Activated CD4-positive, alpha-beta memory T cell treated with anti-CD3 and anti-CD28 coated beads for 36 hours (primary cell): ENCODE data around the gene DTX3. TPM values are rescaled to one million over a fixed set of nuclear protein-coding genes. Genes with fewer than 3 reads are reported as not detected.

ENCODE experiments used
- CTCF ChIA-PET: fragments of 350-600 bp; sonication (Branson Sonifier 250); formaldehyde crosslinking; loops from one replicate; lab custom pipeline; 2021; ENCODE audit warnings: antibody characterized with exemption, inconsistent platforms; lab: Charles Lee
- POLR2A ChIA-PET: fragments of 350-600 bp; sonication (Branson Sonifier 250); formaldehyde crosslinking; loops from one replicate; lab custom pipeline; 2021; ENCODE audit warnings: antibody characterized with exemption; lab: Charles Lee
- DNase-seq: peaks from one replicate; pipeline ENCODE4 v3.0.0-alpha.2; 2020
- H3K27ac Mint-ChIP-seq: one replicate; pipeline ENCODE4 v1.8.0; 2021; ENCODE audit warnings: mixed read lengths
- H3K27me3 Mint-ChIP-seq: one replicate; pipeline ENCODE4 v1.8.0; 2021; ENCODE audit warnings: mixed read lengths
- H3K36me3 Mint-ChIP-seq: one replicate; pipeline ENCODE4 v1.8.0; 2021; ENCODE audit warnings: mixed read lengths
- H3K4me1 Mint-ChIP-seq: one replicate; pipeline ENCODE4 v1.8.0; 2021; ENCODE audit warnings: low read depth, mixed read lengths
- H3K4me3 Mint-ChIP-seq: one replicate; pipeline ENCODE4 v1.8.0; 2021; ENCODE audit warnings: mild to moderate bottlenecking, mixed read lengths
- H3K9me3 Mint-ChIP-seq: one replicate; pipeline ENCODE4 v1.8.0; 2021; ENCODE audit warnings: mixed read lengths
- intact Hi-C: fragments of 100-400 bp; cut with micrococcal nuclease; formaldehyde crosslinking; loops from one replicate; pipeline ENCODE4 v1.15.1; 2023
- total RNA-seq, 2 experiments: library from RNA; stranded (reverse); gene quantifications; one replicate each; pipeline ENCODE4 v1.2.3, GENCODE V29; 2021

DTX3 gene
- total RNA-seq, 2 experiments from 2014 or later, result 15.4 to 15.8 TPM

DNA sequence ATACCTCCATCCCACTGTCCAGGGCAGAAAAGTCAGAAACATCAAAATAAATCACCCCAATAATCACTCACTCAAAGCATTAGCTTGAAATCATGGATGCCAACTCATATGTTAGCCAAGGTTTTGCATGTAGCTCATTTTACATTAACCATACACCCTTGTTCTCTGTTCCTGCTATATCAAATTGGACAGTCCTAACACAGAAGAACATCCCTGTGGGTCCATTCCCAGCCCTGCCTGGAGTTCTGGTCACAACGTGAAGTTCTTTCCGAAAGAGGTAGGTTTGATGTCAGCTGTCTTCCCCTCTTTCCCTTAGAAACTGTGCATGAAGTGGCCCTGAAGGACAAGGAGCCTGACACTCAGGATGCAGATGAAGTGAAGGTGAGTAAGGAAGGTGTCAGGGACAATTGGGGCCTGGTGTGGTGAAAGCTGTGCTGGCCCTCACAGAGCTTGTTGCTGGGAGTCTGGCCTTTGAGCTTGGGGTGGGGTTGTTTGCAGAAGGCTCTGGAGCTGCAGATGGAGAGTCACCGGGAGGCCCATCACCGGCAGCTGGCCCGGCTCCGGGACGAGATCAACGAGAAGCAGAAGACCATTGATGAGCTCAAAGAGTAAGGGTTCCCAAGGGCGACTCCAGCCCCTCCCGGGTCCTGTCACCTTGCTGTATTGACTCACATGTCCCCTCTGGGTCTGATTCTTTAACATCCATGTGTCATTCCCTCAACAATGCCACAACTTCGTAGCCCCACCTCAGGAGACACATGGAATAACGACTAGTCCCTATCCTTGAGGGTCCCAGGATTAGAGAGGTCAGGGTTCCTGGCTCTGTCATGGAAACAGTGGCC, 28.6 kb upstream of the DTX3 start:
- POLR2A ChIA-PET, result no interaction called here
- Mint-ChIP-seq H3K4me3 (no peak overlapping the region), H3K36me3 (no peaks in the 10 kb centered on the region), H3K27me3 (no peaks in the 10 kb centered on the region), H3K27ac (no peak overlapping the region), H3K9me3 (no peaks in the 10 kb centered on the region), H3K4me1 (no peaks in the 10 kb centered on the region)
- CTCF ChIA-PET, result interaction anchor here (0.8 to 2.0 kb wide), 6 partner anchors 7 to 117 kb away, joined by 3 to 10 read pairs (median 4); no protein-coding TSS in a partner anchor
- DNase-seq, result no peak
- intact Hi-C loops, result no loop called here

DNA sequence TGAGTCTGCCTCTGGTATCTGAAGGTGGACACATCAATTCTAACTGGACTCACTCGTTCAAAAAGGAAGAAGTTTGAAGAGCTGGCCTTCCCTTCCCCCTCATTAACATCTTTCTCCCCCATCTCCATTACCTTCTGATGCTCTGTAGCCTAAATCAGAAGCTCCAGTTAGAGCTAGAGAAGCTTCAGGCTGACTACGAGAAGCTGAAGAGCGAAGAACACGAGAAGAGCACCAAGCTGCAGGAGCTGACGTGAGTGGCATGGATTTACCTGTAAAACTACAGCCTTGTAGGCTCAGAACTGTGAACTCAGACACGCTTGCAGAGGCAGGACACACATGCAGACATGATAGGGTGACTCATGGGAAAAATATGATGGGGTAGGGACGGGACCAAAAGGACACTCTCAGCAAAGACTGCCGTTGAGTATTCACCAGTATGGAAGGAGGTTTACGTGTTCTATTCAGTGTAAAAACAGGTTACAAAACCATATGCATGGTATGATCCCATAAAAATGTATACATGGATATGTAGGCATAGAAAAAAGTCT, 27.9 kb upstream of the DTX3 start:
- POLR2A ChIA-PET, result no interaction called here
- no peak for DNase-seq
- H3K27me3 Mint-ChIP-seq, result no peaks in the 10 kb centered on the region
- no peak overlapping the region for H3K4me3 Mint-ChIP-seq
- intact Hi-C loops, result no loop called here
- CTCF ChIA-PET, result no interaction called here
- H3K9me3 Mint-ChIP-seq, result no peaks in the 10 kb centered on the region
- no peaks in the 10 kb centered on the region for H3K36me3 Mint-ChIP-seq
- no peak overlapping the region for H3K27ac Mint-ChIP-seq
- H3K4me1 Mint-ChIP-seq, result no peaks in the 10 kb centered on the region

DNA sequence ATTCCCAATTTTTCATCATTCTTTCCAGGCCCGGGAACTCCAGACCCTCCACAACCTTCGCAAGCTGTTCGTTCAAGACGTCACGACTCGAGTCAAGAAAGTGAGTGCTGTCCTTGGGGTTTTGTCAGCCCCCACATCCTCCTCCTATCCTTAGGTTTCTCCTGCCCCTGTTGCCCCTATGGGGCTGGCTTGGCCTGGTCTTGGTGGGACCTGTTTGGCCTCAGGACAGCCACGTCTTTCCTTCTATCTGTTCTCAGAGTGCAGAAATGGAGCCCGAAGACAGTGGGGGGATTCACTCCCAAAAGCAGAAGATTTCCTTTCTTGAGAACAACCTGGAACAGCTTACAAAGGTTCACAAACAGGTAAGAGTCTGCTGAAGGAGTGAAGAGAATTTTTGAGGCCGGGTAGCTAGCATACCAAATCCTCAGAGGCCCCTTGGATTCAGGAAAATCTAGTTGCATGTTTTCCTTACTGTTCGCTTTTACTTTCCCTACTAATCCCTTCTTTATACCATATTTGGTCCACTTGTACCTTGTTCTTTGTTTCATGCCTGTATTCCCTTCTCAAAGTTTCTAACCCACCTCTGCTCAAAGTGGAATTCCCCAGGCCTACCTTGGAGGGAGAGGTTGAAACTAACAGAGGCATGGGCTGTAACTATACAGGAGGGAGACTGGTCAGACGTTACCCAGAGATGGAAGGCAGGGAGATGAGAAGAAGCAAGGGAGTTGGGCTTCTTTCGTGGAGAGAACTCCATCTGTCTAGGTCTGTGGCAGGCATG, 26.5 kb upstream of the DTX3 start:
- Mint-ChIP-seq H3K4me1 (no peaks in the 10 kb centered on the region), H3K27ac (no peak overlapping the region), H3K36me3 (no peaks in the 10 kb centered on the region), H3K27me3 (no peaks in the 10 kb centered on the region), H3K4me3 (no peak overlapping the region), H3K9me3 (no peaks in the 10 kb centered on the region)
- ChIA-PET CTCF (no interaction called here), POLR2A (no interaction called here)
- DNase-seq, result no peak
- intact Hi-C loops, result no loop called here

DNA sequence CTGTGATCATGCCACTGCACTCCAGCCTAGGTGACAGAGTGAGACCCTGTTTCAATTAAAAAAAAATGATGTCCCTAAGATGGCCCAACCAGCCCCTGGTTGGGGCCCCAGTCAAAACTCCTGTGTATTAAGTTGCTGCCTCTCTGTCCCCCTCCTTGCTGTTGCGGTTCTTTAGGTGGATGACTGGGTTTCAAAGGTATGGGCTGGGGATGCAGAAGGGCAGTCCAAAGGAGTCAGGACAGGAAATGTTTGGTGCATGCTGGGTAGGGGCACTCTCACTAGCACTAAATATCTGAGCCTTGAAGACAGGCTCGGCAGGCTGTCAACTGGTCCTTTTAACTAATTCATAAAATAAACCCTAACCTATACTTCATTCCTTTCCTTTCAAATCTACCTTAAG, 25.6 kb upstream of the DTX3 start:
- no peak for DNase-seq
- Mint-ChIP-seq H3K27ac (no peak overlapping the region), H3K27me3 (peaks cover 2% of the 10 kb centered on the region), H3K4me1 (no peaks in the 10 kb centered on the region), H3K4me3 (no peak overlapping the region), H3K9me3 (no peaks in the 10 kb centered on the region), H3K36me3 (no peaks in the 10 kb centered on the region)
- intact Hi-C loops, result no loop called here
- POLR2A ChIA-PET, result no interaction called here
- CTCF ChIA-PET, result interaction anchor here (7.2 kb wide), 1 partner anchor 44 kb away, joined by 112 read pairs; no protein-coding TSS in a partner anchor

DNA sequence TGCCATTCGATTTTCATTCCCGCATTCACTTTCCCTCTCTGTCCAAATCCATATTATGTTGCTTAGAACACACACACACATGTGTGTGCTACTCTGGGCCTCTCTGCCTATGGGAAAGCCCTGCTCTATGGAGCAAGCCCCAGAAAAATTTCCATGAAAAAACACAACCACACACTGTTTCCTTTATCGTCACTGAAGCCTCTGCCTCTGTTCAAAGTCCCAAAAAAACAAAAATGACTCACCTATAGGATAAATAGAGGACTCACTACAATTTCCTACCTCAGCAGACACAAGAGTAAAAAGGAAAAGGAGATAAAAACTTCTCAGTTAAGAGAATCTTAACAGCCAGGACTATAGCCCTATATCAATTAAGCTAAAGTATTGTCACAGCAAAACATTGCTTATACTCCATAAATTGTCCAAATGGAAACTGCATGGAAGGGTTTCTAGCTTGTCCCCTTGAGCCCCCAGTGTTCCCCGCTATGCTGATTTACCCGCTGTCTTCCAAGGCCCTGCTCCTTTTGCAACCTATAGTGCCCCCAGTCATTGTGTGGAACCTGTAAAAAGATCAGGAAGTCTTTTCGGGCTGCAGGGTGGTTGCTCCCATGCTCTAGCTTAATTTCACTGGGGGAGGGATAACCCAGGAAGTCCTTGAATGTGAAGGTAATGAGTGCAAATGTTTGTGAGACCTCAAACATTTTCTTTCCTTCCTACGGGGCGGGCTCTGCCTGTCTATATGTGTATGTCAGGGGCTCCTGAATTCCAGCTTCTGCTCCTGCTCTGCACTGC, 24.8 kb upstream of the DTX3 start:
- DNase-seq, result no peak
- no peak overlapping the region for H3K27ac Mint-ChIP-seq
- no peak overlapping the region for H3K4me3 Mint-ChIP-seq
- H3K36me3 Mint-ChIP-seq, result no peaks in the 10 kb centered on the region
- peaks cover 2% of the 10 kb centered on the region for H3K27me3 Mint-ChIP-seq
- POLR2A ChIA-PET, result no interaction called here
- intact Hi-C loops, result loop anchor here (5.0 kb wide), 1 partner anchor 327 kb away; no protein-coding TSS in a partner anchor
- H3K4me1 Mint-ChIP-seq, result no peaks in the 10 kb centered on the region
- H3K9me3 Mint-ChIP-seq, result no peaks in the 10 kb centered on the region
- CTCF ChIA-PET, result interaction anchor here (1.3 to 7.2 kb wide), 4 partner anchors 8 to 81 kb away, joined by 3 to 112 read pairs (median 24); no protein-coding TSS in a partner anchor

DNA sequence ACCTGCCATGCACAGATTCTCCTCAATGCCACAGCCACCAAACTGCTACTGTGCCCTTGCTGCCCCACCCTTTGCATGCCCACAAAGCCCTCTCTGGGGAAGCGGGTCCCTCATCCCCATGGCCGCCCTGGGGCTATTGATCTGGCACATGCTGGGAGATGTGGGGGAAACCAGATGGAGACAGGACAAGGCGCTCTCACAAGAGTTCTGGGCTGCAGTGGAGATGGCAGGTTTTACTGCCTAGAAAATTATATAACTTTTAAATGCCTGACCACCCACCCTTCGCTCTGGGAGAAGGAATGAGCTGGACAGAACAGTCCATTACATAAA, 24.2 kb upstream of the DTX3 start:
- Mint-ChIP-seq H3K4me1 (no peaks in the 10 kb centered on the region), H3K4me3 (no peak overlapping the region), H3K27me3 (peaks cover 2% of the 10 kb centered on the region), H3K9me3 (no peaks in the 10 kb centered on the region), H3K27ac (no peak overlapping the region), H3K36me3 (no peaks in the 10 kb centered on the region)
- intact Hi-C loops, result loop anchor here (5.0 kb wide), 1 partner anchor 327 kb away; no protein-coding TSS in a partner anchor
- POLR2A ChIA-PET, result interaction anchor here (1.0 kb wide), 1 partner anchor 11 kb away, joined by 3 read pairs; the partner anchor contains the start of gene PIP4K2C
- CTCF ChIA-PET, result interaction anchor here (1.1 to 7.2 kb wide), 6 partner anchors 9 to 161 kb away, joined by 3 to 112 read pairs (median 8); no protein-coding TSS in a partner anchor
- DNase-seq, result no peak

DNA sequence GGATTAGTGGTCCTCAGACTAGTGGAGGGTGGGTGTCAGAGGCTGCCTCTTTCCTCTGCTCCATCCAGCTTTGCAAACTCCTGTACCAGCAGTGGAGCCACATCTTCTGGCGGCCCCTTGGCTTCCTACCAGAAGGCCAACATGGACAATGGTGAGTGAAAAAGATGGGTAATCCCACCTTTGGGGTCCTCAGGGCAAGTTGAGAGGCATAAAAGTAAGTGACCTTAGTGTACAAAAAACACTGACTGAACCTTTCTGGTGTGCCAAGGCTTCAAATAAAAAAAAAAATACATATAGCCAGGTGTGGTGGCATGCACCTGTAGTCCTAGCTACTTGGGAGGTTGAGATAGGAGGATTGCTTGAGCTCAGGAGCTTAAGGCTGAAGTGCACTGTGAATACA, 22.8 kb upstream of the DTX3 start:
- H3K27me3 Mint-ChIP-seq, result peaks cover 2% of the 10 kb centered on the region
- intact Hi-C loops, result loop anchor here (5.0 kb wide), 1 partner anchor 325 kb away; no protein-coding TSS in a partner anchor
- no peak overlapping the region for H3K4me3 Mint-ChIP-seq
- no peak overlapping the region for H3K27ac Mint-ChIP-seq
- ChIA-PET POLR2A (no interaction called here), CTCF (interaction anchor here (0.6 to 7.2 kb wide), 8 partner anchors 11 to 176 kb away, joined by 3 to 112 read pairs (median 21); partner anchors contain the start of gene B4GALNT1)
- no peak for DNase-seq
- no peaks in the 10 kb centered on the region for H3K4me1 Mint-ChIP-seq
- H3K9me3 Mint-ChIP-seq, result no peaks in the 10 kb centered on the region
- no peaks in the 10 kb centered on the region for H3K36me3 Mint-ChIP-seq

DNA sequence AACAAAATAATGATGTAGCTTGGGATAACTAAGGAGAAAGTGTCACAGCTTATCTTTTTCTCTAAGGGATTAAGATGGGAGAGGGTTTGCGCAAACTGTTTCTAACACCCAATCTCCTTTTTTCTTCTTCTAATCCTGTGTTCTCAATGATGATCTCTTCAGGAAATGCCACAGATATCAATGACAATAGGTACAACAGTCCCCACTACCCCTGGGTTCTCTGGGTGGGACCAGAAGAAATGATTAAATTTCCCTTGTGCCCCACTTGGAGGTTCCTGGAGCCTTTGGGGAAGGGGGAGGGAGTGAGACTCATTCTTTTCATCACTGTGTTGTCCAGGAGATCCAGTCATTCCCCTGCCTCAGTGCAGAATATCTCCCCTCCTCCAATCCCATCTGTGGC, 22.2 kb upstream of the DTX3 start:
- no peaks in the 10 kb centered on the region for H3K36me3 Mint-ChIP-seq
- H3K4me1 Mint-ChIP-seq, result no peaks in the 10 kb centered on the region
- intact Hi-C loops, result loop anchor here (5.0 kb wide), 1 partner anchor 325 kb away; no protein-coding TSS in a partner anchor
- no peak overlapping the region for H3K4me3 Mint-ChIP-seq
- H3K27ac Mint-ChIP-seq, result no peak overlapping the region
- POLR2A ChIA-PET, result interaction anchor here (1.7 kb wide), 1 partner anchor 32 kb away, joined by 3 read pairs; no protein-coding TSS in a partner anchor
- CTCF ChIA-PET, result interaction anchor here (0.6 to 7.2 kb wide), 23 partner anchors 8 to 321 kb away, joined by 3 to 112 read pairs (median 10); partner anchors contain the start of genes B4GALNT1, DCTN2, DTX3 and OS9
- H3K9me3 Mint-ChIP-seq, result no peaks in the 10 kb centered on the region
- H3K27me3 Mint-ChIP-seq, result peaks cover 2% of the 10 kb centered on the region
- DNase-seq, result no peak

DNA sequence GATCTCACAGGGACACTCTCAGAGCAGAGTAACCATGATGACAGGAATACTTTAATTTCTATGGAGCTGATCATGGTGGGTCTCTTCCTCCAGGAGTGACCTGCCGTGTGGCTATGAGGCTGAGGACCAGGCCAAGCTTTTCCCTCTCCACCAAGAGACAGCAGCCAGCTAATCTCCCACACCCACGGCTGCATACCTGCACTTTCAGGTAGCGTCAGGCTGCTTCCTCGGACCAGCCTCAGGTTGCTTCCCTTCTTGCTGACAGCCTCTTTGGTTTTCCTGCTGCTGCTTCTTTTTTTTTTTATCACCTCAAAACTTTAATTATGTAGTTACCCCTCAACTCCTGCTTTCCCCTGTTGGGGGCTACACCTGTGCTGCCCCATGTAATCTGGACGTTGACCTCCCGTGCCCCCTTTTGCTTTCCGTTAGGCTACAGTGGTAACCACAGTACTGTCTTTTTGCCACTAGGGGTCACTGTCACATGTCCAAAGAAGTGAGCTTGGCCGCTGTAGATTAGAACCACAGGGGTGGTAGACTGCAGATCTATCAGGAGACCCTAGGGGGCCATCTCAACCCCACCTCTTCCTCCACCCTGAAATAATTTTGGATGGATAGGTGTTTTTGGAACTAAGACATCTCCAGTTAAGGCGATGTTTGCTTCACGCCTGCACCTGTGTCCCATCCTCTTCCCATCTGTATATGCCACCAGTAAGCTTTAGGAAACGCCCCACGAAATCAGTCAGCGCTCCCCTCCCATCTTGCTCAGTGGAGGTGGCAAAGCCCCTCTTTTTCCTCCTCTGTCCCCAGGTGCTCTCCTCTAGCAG, 21.4 kb upstream of the DTX3 start:
- Mint-ChIP-seq H3K4me1 (no peaks in the 10 kb centered on the region), H3K36me3 (no peaks in the 10 kb centered on the region), H3K27ac (no peak overlapping the region), H3K27me3 (peaks cover 2% of the 10 kb centered on the region), H3K4me3 (no peak overlapping the region), H3K9me3 (no peaks in the 10 kb centered on the region)
- intact Hi-C loops, result loop anchor here (1.0 to 5.0 kb wide), 5 partner anchors 38 to 324 kb away; partner anchors contain the start of gene B4GALNT1
- CTCF ChIA-PET, result interaction anchor here (0.5 to 7.2 kb wide), 45 partner anchors 9 to 1087 kb away, joined by 3 to 112 read pairs (median 5); partner anchors contain the start of genes ARHGEF25, B4GALNT1, DCTN2 and DTX3
- DNase-seq, result peak; percentile 73
- POLR2A ChIA-PET, result interaction anchor here (0.5 to 1.7 kb wide), 3 partner anchors 31 to 120 kb away, joined by 3 read pairs; no protein-coding TSS in a partner anchor

DNA sequence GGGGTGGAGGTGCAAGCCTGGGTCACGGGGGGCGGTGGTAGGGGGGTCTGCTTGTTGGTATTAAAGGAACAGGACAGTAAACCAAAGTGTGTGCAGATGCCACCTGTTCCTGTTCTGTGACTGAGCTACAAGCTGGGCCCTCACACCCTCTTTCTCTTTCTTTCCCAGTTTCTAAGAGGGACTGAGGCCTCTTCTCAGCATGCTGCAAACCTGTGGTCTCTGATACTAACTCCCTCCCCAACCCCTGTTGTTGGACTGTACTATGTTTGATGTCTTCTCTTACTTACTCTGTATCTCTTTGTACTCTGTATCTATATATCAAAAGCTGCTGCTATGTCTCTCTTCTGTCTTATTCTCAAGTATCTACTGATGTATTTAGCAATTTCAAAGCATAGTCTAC, 20.6 kb upstream of the DTX3 start:
- ChIA-PET CTCF (interaction anchor here (0.8 to 7.2 kb wide), 33 partner anchors 9 to 319 kb away, joined by 3 to 112 read pairs (median 6); partner anchors contain the start of genes ARHGEF25, B4GALNT1, DCTN2 and DTX3), POLR2A (interaction anchor here (1.7 kb wide), 1 partner anchor 30 kb away, joined by 3 read pairs; no protein-coding TSS in a partner anchor)
- no peak overlapping the region for H3K4me3 Mint-ChIP-seq
- H3K27ac Mint-ChIP-seq, result no peak overlapping the region
- H3K36me3 Mint-ChIP-seq, result no peaks in the 10 kb centered on the region
- no peak for DNase-seq
- intact Hi-C loops, result loop anchor here (5.0 kb wide), 1 partner anchor 323 kb away; no protein-coding TSS in a partner anchor
- H3K9me3 Mint-ChIP-seq, result no peaks in the 10 kb centered on the region
- H3K27me3 Mint-ChIP-seq, result peaks cover 2% of the 10 kb centered on the region
- no peaks in the 10 kb centered on the region for H3K4me1 Mint-ChIP-seq
